Measurements from ENCODE around the gene TPH2. TPM values are rescaled to one million over a fixed set of nuclear protein-coding genes. Genes with fewer than 3 reads are reported as not detected.

TPH2 gene
- total and polyA plus RNA-seq, 2 of the 13 experiments (the other 11 are each of a cell fraction or from before 2014, with no cell fraction given) = not detected

- Histone ChIP-seq H3K27me3 (ENCODE audit: control insufficient read depth in 1 of 2, insufficient read depth in 2 of 2, low read length in 2 of 2) (peaks cover 0 to 4% of the 10 kb centered on the region in 2 experiments; a peak in 2 of 5 replicates), H3K4me1 (ENCODE audit: insufficient read depth, low read length) (peaks cover 10% of the 10 kb centered on the region), H3K9ac (ENCODE audit: insufficient read depth, low read depth, low read length) (no peak overlapping the region), H3K27ac (ENCODE audit: extremely low read length, insufficient read depth, low read length) (no peak overlapping the region), H3K4me3 (replicated peaks in 1 of 3; ENCODE audit: insufficient read depth in 1 of 3, low read depth in 2 of 3, low read length in 3 of 3) (no peak overlapping the region), H3K36me3 (replicated peaks in 1 of 2; ENCODE audit: control insufficient read depth in 1 of 2, insufficient read depth in 2 of 2, low read length in 2 of 2) (no peaks in the 10 kb centered on the region), H4K20me1 (ENCODE audit: insufficient read depth, low read length) (no peaks in the 10 kb centered on the region), H2AFZ (ENCODE audit: low read length) (no peak overlapping the region), H3K4me2 (ENCODE audit: low read depth, low read length) (no peak overlapping the region), H3K9me3 (ENCODE audit: low read length) (no peaks in the 10 kb centered on the region), H3K79me2 (ENCODE audit: insufficient read depth, low read length) (no peaks in the 10 kb centered on the region)
- no peak for ATAC-seq
- ChIA-PET CTCF (ENCODE audit: low intra/inter-chr PET ratio, low total read pairs) (no interaction called here), POLR2A (no interaction called here)
- no peak for DNase-seq (ENCODE audit: low spot score)
- no peak for TF ChIP-seq TBL1XR1 (IDR thresholded peaks at IDR 0.05; ENCODE audit: borderline replicate concordance, low read length, partially characterized antibody)
- no peak for TF ChIP-seq ATF7 (IDR thresholded peaks at IDR 0.05)
- no peak for TF ChIP-seq ATF7 (CRISPR knock-in tag; IDR thresholded peaks at IDR 0.05)
- TF ChIP-seq ZNF512B (CRISPR knock-in tag; IDR thresholded peaks at IDR 0.05; ENCODE audit: borderline replicate concordance) = no peak
- TF ChIP-seq KAT7 (CRISPR knock-in tag; IDR thresholded peaks at IDR 0.05; ENCODE audit: borderline replicate concordance) = no peak
- TF ChIP-seq ZNF343 (CRISPR knock-in tag; IDR thresholded peaks at IDR 0.05) = no peak
- TF ChIP-seq ZBTB39 (CRISPR knock-in tag; IDR thresholded peaks at IDR 0.05) = no peak
- no peak for TF ChIP-seq SALL1 (CRISPR knock-in tag; IDR thresholded peaks at IDR 0.05)
- no peak for TF ChIP-seq MNT (IDR thresholded peaks at IDR 0.05)
- no peak for TF ChIP-seq SMAD1 (CRISPR knock-in tag; IDR thresholded peaks at IDR 0.05; ENCODE audit: borderline replicate concordance, low read depth)
- TF ChIP-seq BRD4 (CRISPR knock-in tag; IDR thresholded peaks at IDR 0.05) = no peak
- no peak for TF ChIP-seq ZNF20 (CRISPR knock-in tag; IDR thresholded peaks at IDR 0.05)
- no peak for TF ChIP-seq PRPF4 (IDR thresholded peaks at IDR 0.05; ENCODE audit: low read depth, low read length, poor library complexity, severe bottlenecking)
- TF ChIP-seq FLYWCH1 (CRISPR knock-in tag; IDR thresholded peaks at IDR 0.05) = no peak
- no peak for TF ChIP-seq CAMTA2 (CRISPR knock-in tag; IDR thresholded peaks at IDR 0.05; ENCODE audit: borderline replicate concordance)
- no peak for TF ChIP-seq NFIC (IDR thresholded peaks at IDR 0.05; ENCODE audit: low read length)
- TF ChIP-seq SRF (IDR thresholded peaks at IDR 0.05; ENCODE audit: low read depth, low read length) = no peak
- WGBS (ENCODE audit: low lambda C conversion rate) = 41% methylated on average over 4 of the region's 4 CpGs
- no TSS peak for BruUV-seq (replicated peaks)
- in situ Hi-C loops (cut with HindIII; ENCODE audit: extremely low pct_ligation_motif_present, low pct_unique_long_range_greater_than_20kb) (no loop called here), intact Hi-C loops (cut with micrococcal nuclease; ENCODE audit: unreplicated experiment) (no loop called here)
- FAIRE-seq = no peak
Measured at GRCh38 chr12:71945883-71946282, 7.2 kb downstream of the TPH2 start.

All from HepG2 (cell line).